KMS-11 (cell line): ENCODE data around the gene MEIS1.

Source experiments
- H2AFZ ChIP-seq: fragments of 200-600 bp; sonication (generic); 2 replicates; pipeline ENCODE4 v1.6.1; 2016; ENCODE audit warnings: antibody characterized with exemption, mixed run types, low read depth
- H3K27ac ChIP-seq: fragments of 200-600 bp; sonication (generic); 2 replicates; pipeline ENCODE4 v1.6.1; 2016; ENCODE audit warnings: mild to moderate bottlenecking, mixed run types
- H3K27me3 ChIP-seq: fragments of 200-600 bp; sonication (generic); 2 replicates; pipeline ENCODE4 v1.6.1; 2017; ENCODE audit warnings: mild to moderate bottlenecking, low read depth, mixed run types, moderate library complexity; ENCODE audit not compliant: insufficient read depth
- H3K36me3 ChIP-seq: fragments of 200-600 bp; sonication (generic); 2 replicates; pipeline ENCODE4 v1.6.1; 2017; ENCODE audit warnings: mild to moderate bottlenecking, mixed run types; ENCODE audit not compliant: insufficient read depth
- H3K4me1 ChIP-seq: fragments of 200-600 bp; sonication (generic); 2 replicates; pipeline ENCODE4 v1.6.1; 2016; ENCODE audit warnings: mild to moderate bottlenecking, low read depth, mixed run types; ENCODE audit not compliant: poor library complexity, severe bottlenecking
- H3K4me2 ChIP-seq: fragments of 200-600 bp; sonication (generic); 2 replicates; pipeline ENCODE4 v1.7.0; 2016; ENCODE audit warnings: mild to moderate bottlenecking, mixed run types
- H3K4me3 ChIP-seq: fragments of 200-600 bp; sonication (generic); IDR thresholded peaks from 2 replicates; pipeline ENCODE4 v1.6.1; 2017; ENCODE audit warnings: low read depth, low read length, mixed read lengths; ENCODE audit not compliant: insufficient read depth
- H3K79me2 ChIP-seq: fragments of 200-600 bp; sonication (generic); 2 replicates; pipeline ENCODE4 v1.6.1; 2016; ENCODE audit warnings: low read depth, mixed run types; ENCODE audit not compliant: insufficient read depth
- H3K9ac ChIP-seq: fragments of 200-600 bp; sonication (generic); 2 replicates; pipeline ENCODE4 v1.6.1; 2016; ENCODE audit warnings: mild to moderate bottlenecking, mixed run types
- H4K20me1 ChIP-seq: fragments of 200-600 bp; sonication (generic); 2 replicates; pipeline ENCODE4 v1.6.1; 2016; ENCODE audit warnings: mild to moderate bottlenecking, mixed run types; ENCODE audit not compliant: insufficient read depth
- CTCF ChIP-seq: fragments of 200-600 bp; sonication (generic); conservative IDR thresholded peaks from 2 replicates; pipeline ENCODE4 v1.6.1; 2017; ENCODE audit warnings: low read depth, mild to moderate bottlenecking, antibody characterized with exemption, low read length, moderate library complexity, mixed read lengths

The MEIS1 gene

GRCh38 chr2:66536290-66536673, 101.4 kb downstream of the MEIS1 start:
- Histone ChIP-seq H4K20me1 (no peaks in the 10 kb centered on the region), H3K4me3 (no peak overlapping the region), H2AFZ (no peak overlapping the region), H3K27ac (no peak overlapping the region), H3K27me3 (no peaks in the 10 kb centered on the region), H3K36me3 (no peaks in the 10 kb centered on the region), H3K9ac (no peak overlapping the region), H3K4me1 (no peaks in the 10 kb centered on the region), H3K4me2 (no peak overlapping the region), H3K79me2 (no peaks in the 10 kb centered on the region)
- no peak for TF ChIP-seq CTCF

- Histone ChIP-seq H3K36me3 (no peaks in the 10 kb centered on the region), H3K79me2 (no peaks in the 10 kb centered on the region), H3K4me1 (no peaks in the 10 kb centered on the region), H2AFZ (no peak overlapping the region), H4K20me1 (no peaks in the 10 kb centered on the region), H3K4me3 (no peak overlapping the region), H3K4me2 (no peak overlapping the region), H3K27me3 (no peaks in the 10 kb centered on the region), H3K9ac (no peak overlapping the region), H3K27ac (no peak overlapping the region)
- TF ChIP-seq CTCF = no peak
Measured at GRCh38 chr2:66536997-66537396, 102.1 kb downstream of the MEIS1 start.

GRCh38 chr2:66538291-66538690, 103.4 kb downstream of the MEIS1 start:
- Histone ChIP-seq H3K27me3 (no peaks in the 10 kb centered on the region), H2AFZ (no peak overlapping the region), H4K20me1 (no peaks in the 10 kb centered on the region), H3K27ac (no peak overlapping the region), H3K9ac (no peak overlapping the region), H3K79me2 (no peaks in the 10 kb centered on the region), H3K4me1 (no peaks in the 10 kb centered on the region), H3K4me2 (no peak overlapping the region), H3K4me3 (no peak overlapping the region), H3K36me3 (no peaks in the 10 kb centered on the region)
- TF ChIP-seq CTCF = no peak

GRCh38 chr2:66539452-66539851, 104.5 kb downstream of the MEIS1 start:
- Histone ChIP-seq H3K79me2 (no peaks in the 10 kb centered on the region), H3K4me1 (no peaks in the 10 kb centered on the region), H3K4me3 (no peak overlapping the region), H3K9ac (no peak overlapping the region), H2AFZ (no peak overlapping the region), H3K36me3 (no peaks in the 10 kb centered on the region), H4K20me1 (no peaks in the 10 kb centered on the region), H3K27ac (no peak overlapping the region), H3K4me2 (no peak overlapping the region), H3K27me3 (no peaks in the 10 kb centered on the region)
- TF ChIP-seq CTCF = no peak

- H3K27ac ChIP-seq = no peak overlapping the region
- H3K36me3 ChIP-seq = no peaks in the 10 kb centered on the region
- H3K27me3 ChIP-seq = no peaks in the 10 kb centered on the region
- no peaks in the 10 kb centered on the region for H4K20me1 ChIP-seq
- no peak overlapping the region for H3K9ac ChIP-seq
- no peak for TF ChIP-seq CTCF
- no peaks in the 10 kb centered on the region for H3K4me1 ChIP-seq
- H3K4me2 ChIP-seq = no peak overlapping the region
- H3K79me2 ChIP-seq = no peaks in the 10 kb centered on the region
- no peak overlapping the region for H3K4me3 ChIP-seq
- no peak overlapping the region for H2AFZ ChIP-seq
Measured at GRCh38 chr2:66541646-66542045, 106.7 kb downstream of the MEIS1 start.
